ENCODE results near the gene FABP3. TPM values are rescaled to one million over a fixed set of nuclear protein-coding genes. Genes with fewer than 3 reads are reported as not detected.

Gene FABP3
- total and polyA plus RNA-seq, 2 experiments from 2014 or later: 2.1 to 4.0 TPM

DNA sequence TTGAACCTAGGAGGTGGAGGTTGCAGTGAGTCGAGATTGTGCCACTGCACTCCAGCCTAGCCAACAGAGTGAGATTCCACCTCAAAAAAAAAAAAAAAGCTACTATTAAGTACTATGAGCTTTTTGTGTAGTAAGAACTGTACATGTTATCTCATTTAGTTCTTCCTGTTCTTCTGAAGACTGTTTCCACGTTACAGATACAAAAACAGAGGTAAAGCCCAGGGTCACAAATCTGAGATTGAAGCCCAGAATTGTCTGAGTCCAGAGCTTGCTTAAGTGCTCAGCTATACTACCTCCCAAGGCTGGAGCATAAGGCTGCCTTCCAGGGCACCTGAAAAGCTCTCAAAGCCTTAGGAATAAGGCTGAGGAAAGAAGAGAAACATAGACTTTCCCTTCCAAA is 2.9 kb downstream of the FABP3 start:
- Histone ChIP-seq H3K27ac (no peak overlapping the region), H2AFZ (no peak overlapping the region), H3K4me1 (ENCODE audit: insufficient read depth) (peaks cover 23% of the 10 kb centered on the region), H3K9me3 (ENCODE audit: low read depth) (no peaks in the 10 kb centered on the region), H4K20me1 (ENCODE audit: insufficient read depth) (no peaks in the 10 kb centered on the region), H3K4me3 (no peak overlapping the region), H3F3A (ENCODE audit: insufficient read depth) (peaks cover 10% of the 10 kb centered on the region), H3K36me3 (ENCODE audit: low read depth) (no peaks in the 10 kb centered on the region), H3K27me3 (replicated peaks; ENCODE audit: insufficient read depth) (no peaks in the 10 kb centered on the region), H3K9me2 (ENCODE audit: insufficient read depth) (no peaks in the 10 kb centered on the region), H3K79me2 (ENCODE audit: insufficient read depth) (no peaks in the 10 kb centered on the region), H3K4me2 (ENCODE audit: unreplicated experiment) (no peak overlapping the region), H3K9ac (no peak overlapping the region)
- 84 to 92% methylated on average over 2 of the region's 2 CpGs for WGBS, 2 experiments (ENCODE audit: low coverage in 1 of 2, low lambda C conversion rate in 2 of 2, missing lambda C conversion rate in 2 of 2)
- TF ChIP-seq EZH2 (IDR thresholded peaks at IDR 0.05; ENCODE audit: insufficient read depth, poor library complexity, severe bottlenecking) (no peak), EZH2phosphoT487 (IDR thresholded peaks at IDR 0.05; ENCODE audit: insufficient read depth, low read depth) (no peak)
- in situ Hi-C loops (cut with MboI): no loop called here
- no peak for DNase-seq

DNA sequence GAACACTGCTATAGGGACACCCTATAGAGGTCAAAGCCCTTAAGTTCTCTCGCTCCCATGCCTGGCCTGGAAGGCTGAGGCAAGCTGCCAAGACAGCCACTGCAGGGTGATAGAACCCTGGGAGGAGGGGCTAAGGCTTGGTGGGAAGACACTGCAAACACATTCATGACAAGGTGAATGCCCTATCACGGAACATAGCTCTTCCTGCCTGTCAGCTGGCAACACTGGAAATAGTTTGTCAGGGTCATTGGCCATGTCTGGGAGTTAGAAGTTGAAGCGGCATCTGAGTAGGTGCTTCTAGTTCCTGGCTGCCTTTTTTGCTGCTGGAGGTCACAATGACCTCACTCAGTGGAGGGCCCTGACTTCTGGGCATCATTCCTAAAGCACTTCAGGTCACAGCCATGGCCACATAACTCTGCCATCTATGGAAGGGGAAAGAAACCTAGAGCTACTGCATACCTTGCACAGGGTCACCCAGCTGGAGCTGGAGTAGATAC is 4.2 kb downstream of the FABP3 start:
- no peak for DNase-seq
- peaks cover 9% of the 10 kb centered on the region for H3K4me1 ChIP-seq (ENCODE audit: insufficient read depth)
- no peak overlapping the region for H3K4me3 ChIP-seq
- in situ Hi-C loops (cut with MboI): no loop called here
- 100% methylated on average over 3 of the region's 3 CpGs for WGBS, 2 experiments (ENCODE audit: low coverage in 1 of 2, low lambda C conversion rate in 2 of 2, missing lambda C conversion rate in 2 of 2)
- H3K9me2 ChIP-seq (ENCODE audit: insufficient read depth): no peaks in the 10 kb centered on the region
- H3K79me2 ChIP-seq (ENCODE audit: insufficient read depth): no peaks in the 10 kb centered on the region
- no peak overlapping the region for H3K4me2 ChIP-seq (ENCODE audit: unreplicated experiment)
- H3F3A ChIP-seq (ENCODE audit: insufficient read depth): no peaks in the 10 kb centered on the region
- TF ChIP-seq EZH2 (IDR thresholded peaks at IDR 0.05; ENCODE audit: insufficient read depth, poor library complexity, severe bottlenecking) (no peak), EZH2phosphoT487 (IDR thresholded peaks at IDR 0.05; ENCODE audit: insufficient read depth, low read depth) (no peak)
- H3K27ac ChIP-seq: no peak overlapping the region
- H2AFZ ChIP-seq: no peak overlapping the region
- H3K9me3 ChIP-seq (ENCODE audit: low read depth): no peaks in the 10 kb centered on the region
- H3K9ac ChIP-seq: no peak overlapping the region
- H4K20me1 ChIP-seq (ENCODE audit: insufficient read depth): no peaks in the 10 kb centered on the region
- H3K27me3 ChIP-seq (replicated peaks; ENCODE audit: insufficient read depth): no peaks in the 10 kb centered on the region
- peaks cover 12% of the 10 kb centered on the region; the same call in 1 of the 2 replicates for H3K36me3 ChIP-seq (ENCODE audit: low read depth)

DNA sequence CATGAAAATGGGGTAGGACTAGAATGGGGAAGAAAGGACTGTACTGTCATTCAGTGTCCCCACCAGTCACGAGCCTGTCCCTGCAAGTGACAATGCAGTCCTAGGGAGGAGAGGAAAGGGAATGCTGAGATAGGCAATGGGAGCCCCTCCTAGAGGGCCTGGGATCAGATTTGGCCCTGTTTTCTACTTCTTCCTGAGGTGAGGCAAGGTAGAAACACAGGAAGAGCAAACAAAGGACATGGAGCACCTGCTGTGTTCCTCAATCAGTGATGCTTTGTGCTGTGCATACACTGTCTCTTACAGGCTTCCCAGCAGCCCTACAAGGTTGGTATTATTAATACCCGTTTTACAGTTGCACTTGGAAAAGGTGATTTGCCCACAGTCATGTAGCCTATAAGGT is 6.1 kb downstream of the FABP3 start:
- H3K79me2 ChIP-seq (ENCODE audit: insufficient read depth): no peaks in the 10 kb centered on the region
- peaks cover 22% of the 10 kb centered on the region; the same call in 1 of the 2 replicates for H3K36me3 ChIP-seq (ENCODE audit: low read depth)
- no peak overlapping the region for H3K27ac ChIP-seq
- WGBS, 2 experiments (ENCODE audit: low coverage in 1 of 2, low lambda C conversion rate in 2 of 2, missing lambda C conversion rate in 2 of 2): 78 to 81% methylated on average over 2 of the region's 2 CpGs
- H3K4me1 ChIP-seq (ENCODE audit: insufficient read depth): no peaks in the 10 kb centered on the region
- H3K4me2 ChIP-seq (ENCODE audit: unreplicated experiment): no peak overlapping the region
- H3K9ac ChIP-seq: no peak overlapping the region
- no peaks in the 10 kb centered on the region for H4K20me1 ChIP-seq (ENCODE audit: insufficient read depth)
- no peaks in the 10 kb centered on the region for H3K9me3 ChIP-seq (ENCODE audit: low read depth)
- H3K9me2 ChIP-seq (ENCODE audit: insufficient read depth): no peaks in the 10 kb centered on the region
- H3F3A ChIP-seq (ENCODE audit: insufficient read depth): no peaks in the 10 kb centered on the region
- H2AFZ ChIP-seq: no peak overlapping the region
- H3K27me3 ChIP-seq (replicated peaks; ENCODE audit: insufficient read depth): no peaks in the 10 kb centered on the region
- in situ Hi-C loops (cut with MboI): no loop called here
- H3K4me3 ChIP-seq: no peak overlapping the region
- DNase-seq: no peak
- TF ChIP-seq EZH2 (IDR thresholded peaks at IDR 0.05; ENCODE audit: insufficient read depth, poor library complexity, severe bottlenecking): no peak
- TF ChIP-seq EZH2phosphoT487 (IDR thresholded peaks at IDR 0.05; ENCODE audit: insufficient read depth, low read depth): no peak

DNA sequence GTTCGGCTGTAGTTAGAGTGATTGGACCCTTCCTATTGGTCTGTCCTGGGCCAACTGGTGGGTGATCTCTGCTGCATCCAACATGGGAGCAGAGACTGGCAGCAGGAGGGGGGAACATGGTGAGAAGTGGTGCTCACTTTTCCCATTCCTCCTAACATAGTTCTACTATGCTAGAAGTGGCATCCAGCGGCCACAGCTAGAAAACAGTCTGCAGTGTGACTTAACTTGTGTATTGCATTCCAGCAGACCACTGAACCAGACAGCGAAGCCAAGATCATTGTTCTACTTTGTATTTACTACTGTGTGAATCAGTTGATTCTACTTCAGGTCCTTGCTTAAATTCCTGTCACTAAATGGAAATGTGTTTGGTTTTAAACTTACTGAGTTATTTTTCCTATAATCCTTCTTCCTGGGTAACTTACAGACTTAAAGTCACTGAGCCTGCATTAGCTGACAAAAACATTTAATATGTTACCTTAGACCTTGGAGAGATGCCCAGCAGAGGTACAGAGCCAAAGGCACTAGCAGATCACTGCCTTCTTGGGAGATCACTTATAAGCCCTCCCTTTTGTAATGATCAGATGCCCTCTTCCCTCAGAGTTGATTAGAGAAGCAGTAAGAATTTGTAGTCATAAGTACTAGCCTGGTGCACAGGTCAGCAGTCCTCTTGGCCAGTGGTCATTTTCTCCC is 8.2 kb downstream of the FABP3 start:
- H3K79me2 ChIP-seq (ENCODE audit: insufficient read depth): no peaks in the 10 kb centered on the region
- H3K27me3 ChIP-seq (replicated peaks; ENCODE audit: insufficient read depth): no peaks in the 10 kb centered on the region
- DNase-seq: no peak
- in situ Hi-C loops (cut with MboI): no loop called here
- no peaks in the 10 kb centered on the region for H3K4me1 ChIP-seq (ENCODE audit: insufficient read depth)
- no peaks in the 10 kb centered on the region for H3F3A ChIP-seq (ENCODE audit: insufficient read depth)
- WGBS, 2 experiments (ENCODE audit: low coverage in 1 of 2, low lambda C conversion rate in 2 of 2, missing lambda C conversion rate in 2 of 2): 97 to 100% methylated on average over 3 of the region's 3 CpGs
- no peak overlapping the region for H3K4me3 ChIP-seq
- TF ChIP-seq EZH2 (IDR thresholded peaks at IDR 0.05; ENCODE audit: insufficient read depth, poor library complexity, severe bottlenecking) (no peak), EZH2phosphoT487 (IDR thresholded peaks at IDR 0.05; ENCODE audit: insufficient read depth, low read depth) (no peak)
- H3K9me2 ChIP-seq (ENCODE audit: insufficient read depth): no peaks in the 10 kb centered on the region
- no peak overlapping the region for H2AFZ ChIP-seq
- H3K4me2 ChIP-seq (ENCODE audit: unreplicated experiment): no peak overlapping the region
- peaks cover 22% of the 10 kb centered on the region; the same call in 1 of the 2 replicates for H3K36me3 ChIP-seq (ENCODE audit: low read depth)
- no peak overlapping the region for H3K27ac ChIP-seq
- H3K9me3 ChIP-seq (ENCODE audit: low read depth): no peaks in the 10 kb centered on the region
- no peak overlapping the region for H3K9ac ChIP-seq
- no peaks in the 10 kb centered on the region for H4K20me1 ChIP-seq (ENCODE audit: insufficient read depth)

Data from GM23248 (cell line).